G401 (cell line): ENCODE measurements around the gene GRAP2. TPM values are rescaled to one million over a fixed set of nuclear protein-coding genes. Genes with fewer than 3 reads are reported as not detected.

Source experiments
- DNase-seq: peaks from one replicate; pipeline ENCODE4 v3.0.0-alpha.2; 2015; ENCODE audit warnings: low spot score
- in situ Hi-C: cut with HindIII; loops from 2 replicates; pipeline ENCODE4 v1.10.0; 2016; ENCODE audit warnings: low sequenced_read_pairs, mixed read lengths
- total RNA-seq: library from RNA; depleted of rRNA; stranded (reverse); fragments of >200 nt; shearing (Covaris generic); gene quantifications from 2 replicates; pipeline ENCODE4 v1.2.3, GENCODE V29; 2014

GRAP2 gene
- total RNA-seq, 1 experiment from 2014 or later = 0.47 TPM

GRCh38 chr22:39956932-39957664 lies 56.2 kb downstream of the GRAP2 start:
- in situ Hi-C loops = no loop called here
- DNase-seq = no peak

- in situ Hi-C loops = no loop called here
- no peak for DNase-seq
These were observed 57.3 kb downstream of the GRAP2 start for GRCh38 chr22:39958009-39958711.

DNA sequence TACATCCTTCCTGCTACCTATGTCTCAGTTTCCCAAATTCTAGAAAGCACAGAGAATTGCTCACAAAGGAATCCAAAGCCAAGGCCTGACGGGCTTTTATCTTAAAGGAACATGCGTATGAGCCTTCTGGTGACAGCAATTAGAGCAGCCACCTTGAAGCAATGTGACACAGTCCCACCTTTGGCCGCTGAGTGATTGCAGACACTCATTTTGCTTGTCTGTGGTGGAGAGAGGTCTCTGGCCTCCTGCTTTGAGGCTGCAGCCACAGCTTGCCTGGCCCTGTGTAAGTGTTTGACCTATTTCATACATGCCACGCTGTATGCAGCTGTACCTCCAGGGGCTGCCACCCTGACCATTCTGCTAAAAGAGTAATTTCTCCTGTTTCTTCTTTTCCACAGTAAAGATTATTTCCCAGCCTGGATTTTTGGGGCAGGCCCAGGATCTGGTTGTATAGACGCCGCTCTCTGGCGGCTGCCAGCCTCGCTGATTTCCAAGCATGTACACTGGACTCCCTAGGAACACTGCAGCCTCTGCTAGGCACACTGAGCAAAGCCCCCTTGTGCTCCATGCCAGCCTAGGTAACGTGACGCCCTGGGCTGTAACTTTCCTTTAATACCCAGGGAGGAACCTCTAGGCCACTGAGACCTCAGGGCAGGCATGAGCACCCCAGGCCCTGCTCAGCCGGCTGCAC lies 58.2 kb downstream of the GRAP2 start:
- DNase-seq = no peak
- in situ Hi-C loops = no loop called here

GRCh38 chr22:39959640-39960447 lies 59.0 kb downstream of the GRAP2 start, which contains the start of gene TMA7B:
Gene TMA7B (plus strand): TSS chr22:39960397. CDS start chr22:39964375, 3,978 bp downstream.
- DNase-seq = no peak
- in situ Hi-C loops = no loop called here

GRCh38 chr22:39960791-39961746 lies 60.2 kb downstream of the GRAP2 start:
- no peak for DNase-seq

DNA sequence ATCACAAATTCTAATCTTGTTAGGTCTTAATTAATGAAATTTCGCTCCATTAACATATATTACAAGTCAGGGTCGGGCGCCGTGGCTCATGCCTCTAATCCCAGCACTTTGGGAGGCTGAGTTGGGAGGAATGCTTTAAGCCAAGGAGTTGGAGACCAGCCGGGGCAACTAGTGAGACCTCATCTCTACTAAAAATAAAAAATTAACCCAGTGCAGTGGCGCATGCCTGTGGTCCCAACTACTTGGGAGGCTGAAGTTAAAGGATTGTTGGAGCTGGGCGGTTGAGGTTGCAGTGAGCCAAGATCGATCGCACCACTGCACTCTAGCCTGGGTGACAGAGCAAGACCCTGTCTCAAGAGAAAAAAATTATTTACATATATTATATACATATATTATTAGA lies 61.2 kb downstream of the GRAP2 start:
- no peak for DNase-seq
- in situ Hi-C loops = no loop called here

More at GRCh38 chr22:39960791-39961746, 60.2 kb downstream of the GRAP2 start:
- in situ Hi-C loops = no loop called here

- in situ Hi-C loops = no loop called here
These were observed 64.9 kb downstream of the GRAP2 start for GRCh38 chr22:39965748-39966147.

GRCh38 chr22:39966470-39966869 lies 65.6 kb downstream of the GRAP2 start:
- in situ Hi-C loops = no loop called here
- no peak for DNase-seq

More at GRCh38 chr22:39965748-39966147, 64.9 kb downstream of the GRAP2 start:
- DNase-seq = no peak

DNA sequence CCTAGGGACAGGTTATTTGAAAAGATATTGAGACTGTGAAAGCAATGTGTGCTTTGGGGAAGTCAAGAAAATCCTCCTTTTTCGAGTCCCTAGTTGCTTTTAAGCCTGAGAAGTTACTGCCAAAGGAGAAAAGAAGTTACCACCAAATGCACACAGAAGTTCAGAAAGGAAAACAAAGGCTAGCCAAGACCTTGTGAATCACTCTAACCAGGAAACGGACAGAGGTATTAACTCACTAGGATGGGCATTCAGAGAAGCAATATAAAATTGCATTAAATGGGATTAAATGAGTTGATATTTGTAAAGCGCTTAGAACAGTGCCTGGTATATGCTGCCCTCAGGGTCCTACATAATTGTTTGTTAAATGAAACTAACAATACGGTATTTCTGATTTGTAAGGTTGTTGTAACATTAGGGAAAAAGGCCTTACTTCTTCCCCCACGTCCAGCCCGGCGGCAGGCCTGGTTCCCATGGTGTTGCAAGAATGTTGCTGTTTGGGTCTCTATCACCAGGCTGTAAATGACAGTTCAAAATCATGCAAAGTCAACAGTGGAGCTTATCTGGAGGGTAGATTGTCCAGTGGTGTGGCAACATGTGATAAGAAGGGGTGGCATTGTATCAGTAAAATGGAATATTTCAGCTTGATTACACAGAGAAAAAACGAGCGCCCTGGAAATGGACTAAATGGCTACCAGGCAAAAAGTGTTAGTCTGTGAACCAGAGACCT lies 66.4 kb downstream of the GRAP2 start:
- no peak for DNase-seq
- in situ Hi-C loops = no loop called here

DNA sequence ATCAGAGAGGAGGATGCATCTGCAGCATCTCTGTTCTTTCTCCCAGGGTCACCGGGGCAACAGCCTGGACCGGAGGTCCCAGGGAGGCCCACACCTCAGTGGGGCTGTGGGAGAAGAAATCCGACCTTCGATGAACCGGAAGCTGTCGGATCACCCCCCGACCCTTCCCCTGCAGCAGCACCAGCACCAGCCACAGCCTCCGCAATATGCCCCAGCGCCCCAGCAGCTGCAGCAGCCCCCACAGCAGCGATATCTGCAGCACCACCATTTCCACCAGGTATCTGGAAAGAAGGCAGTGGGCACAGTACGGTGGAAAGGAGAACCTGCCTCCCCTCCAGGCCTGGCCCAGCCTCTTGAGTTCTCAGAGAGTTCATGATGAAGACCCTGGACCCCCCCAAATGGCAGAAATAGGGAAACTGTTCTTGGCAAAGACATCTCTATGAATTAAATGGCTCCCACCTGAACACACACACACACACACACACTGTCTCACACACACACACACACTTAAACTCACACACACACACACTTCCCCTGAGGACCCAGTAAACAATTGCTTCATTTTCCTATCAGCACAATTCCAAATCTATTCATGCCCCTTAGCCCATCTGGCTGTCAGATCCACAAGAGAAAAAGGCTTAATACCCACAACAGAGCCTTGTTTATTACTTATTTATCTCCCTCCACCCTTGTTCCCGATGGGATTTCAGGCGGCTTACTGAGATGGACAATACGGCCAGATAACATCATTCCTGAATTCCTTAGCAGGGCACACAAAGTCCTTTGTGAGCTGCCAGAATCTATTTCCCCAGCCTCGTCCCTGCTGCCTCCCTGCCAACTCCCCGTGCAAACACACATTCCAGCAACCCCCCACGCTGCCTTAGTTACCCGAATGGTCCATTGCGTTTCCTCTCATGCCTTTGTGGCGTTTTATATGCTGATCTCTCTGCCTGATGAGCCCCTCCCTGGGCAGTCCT lies 67.4 kb downstream of the GRAP2 start:
- in situ Hi-C loops = no loop called here

GRCh38 chr22:39970742-39971141 lies 69.9 kb downstream of the GRAP2 start:
- no peak for DNase-seq
- in situ Hi-C loops = no loop called here

More for the DNA sequence above, 67.4 kb downstream of the GRAP2 start:
- no peak for DNase-seq

GRCh38 chr22:39972641-39973040 lies 71.8 kb downstream of the GRAP2 start:
- DNase-seq = no peak
- in situ Hi-C loops = no loop called here

DNA sequence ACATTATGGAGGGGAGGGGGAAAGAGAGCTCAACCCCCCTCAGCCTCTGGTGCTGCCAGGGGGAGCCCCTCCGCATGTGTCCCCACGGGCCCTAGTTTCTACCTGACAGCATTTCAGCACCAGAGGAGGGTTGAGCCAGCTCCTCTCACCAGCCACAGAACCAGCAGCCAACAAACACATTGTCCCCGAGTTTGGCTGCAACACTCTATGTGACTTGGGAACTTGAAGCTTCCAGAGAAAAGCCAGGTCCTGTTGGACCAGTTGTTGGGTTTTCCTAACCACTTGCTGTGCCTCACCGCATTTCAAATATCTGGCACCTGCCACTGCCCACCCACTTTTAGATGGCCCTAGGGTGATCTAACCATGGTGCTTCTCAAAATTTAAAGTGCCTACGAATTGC lies 72.8 kb downstream of the GRAP2 start:
- no peak for DNase-seq
- in situ Hi-C loops = no loop called here

DNA sequence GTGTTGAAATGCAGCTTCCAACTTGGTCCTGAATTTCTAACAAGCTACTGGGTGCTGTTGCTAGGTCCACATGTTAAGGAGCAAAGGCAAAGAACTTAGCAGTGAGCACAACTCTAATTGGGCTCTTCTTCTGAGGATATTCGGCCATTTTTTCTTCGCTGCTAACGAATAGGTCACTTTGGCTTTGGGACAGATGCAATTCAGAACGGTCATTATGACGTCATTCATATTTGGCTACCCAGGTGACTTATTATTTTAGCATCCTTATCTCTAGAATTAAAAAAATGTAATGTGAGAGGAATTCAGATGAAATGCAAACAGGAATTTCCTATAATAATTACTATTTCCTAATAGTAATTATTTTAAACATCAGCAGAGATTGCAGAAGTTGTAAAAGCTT lies 73.2 kb downstream of the GRAP2 start:
- in situ Hi-C loops = no loop called here
- no peak for DNase-seq

DNA sequence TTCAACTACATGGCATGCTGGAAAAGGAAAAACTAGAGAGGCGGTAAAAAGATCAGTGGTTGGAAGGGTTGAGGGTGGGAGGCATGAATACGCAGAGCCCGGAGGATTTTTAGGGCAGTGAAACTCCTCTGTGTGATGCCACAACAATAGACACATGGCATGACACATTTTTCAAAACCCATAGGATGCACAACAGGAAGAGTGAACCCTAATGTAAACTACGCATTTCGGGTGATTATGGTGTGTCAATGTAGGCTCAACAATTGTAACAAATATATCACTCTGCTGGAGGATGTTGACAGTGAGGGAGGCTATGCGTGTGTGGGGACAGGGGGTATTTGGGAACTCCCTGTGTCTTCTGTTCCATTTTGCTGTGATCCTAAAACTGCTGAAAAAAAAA lies 78.2 kb downstream of the GRAP2 start:
- in situ Hi-C loops = no loop called here
- DNase-seq = no peak

DNA sequence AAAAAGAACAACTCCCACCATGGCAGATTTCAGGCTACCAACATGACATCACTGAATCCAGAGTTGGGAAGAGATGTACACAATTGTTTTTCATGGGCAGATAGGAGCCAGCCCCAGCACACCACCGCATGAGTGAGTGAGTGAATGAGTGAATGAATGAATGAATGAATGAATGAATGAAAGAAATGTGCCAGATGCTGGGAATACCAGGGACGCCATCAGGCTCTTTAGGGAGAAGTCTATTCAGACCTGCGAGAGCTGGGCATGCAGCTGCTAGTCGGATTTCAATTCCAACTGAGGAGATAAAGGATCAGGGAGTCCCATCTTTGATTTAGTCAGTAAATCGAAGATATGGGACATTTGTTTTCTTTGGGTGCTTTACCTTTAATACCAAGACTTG lies 78.6 kb downstream of the GRAP2 start:
- in situ Hi-C loops = no loop called here
- no peak for DNase-seq
